ENCODE measurements around the gene HCRT.

The HCRT gene

GRCh38 chr17:42197564-42198156 lies 12.4 kb upstream of the HCRT start:
- Histone ChIP-seq H3K36me3 (ENCODE audit: control insufficient read depth, insufficient read depth, low read length) (peaks cover 19% of the 10 kb centered on the region), H3K4me3 (ENCODE audit: extremely low read depth, insufficient read depth, low read length, poor library complexity, severe bottlenecking) (no peak overlapping the region), H3K4me1 (ENCODE audit: control insufficient read depth, insufficient read depth, low read length, poor library complexity, severe bottlenecking) (no peaks in the 10 kb centered on the region), H3K9me3 (ENCODE audit: control insufficient read depth, low read length) (no peaks in the 10 kb centered on the region), H3K27ac (ENCODE audit: low read depth, low read length, severe bottlenecking) (no peak overlapping the region)
- 91 to 94% methylated on average over 3 to 5 of the region's 8 CpGs for WGBS, 2 experiments (ENCODE audit: insufficient coverage in 2 of 2)

- peak within 1 kb of the TSS; percentile 32 for H3K4me3 ChIP-seq (ENCODE audit: extremely low read depth, insufficient read depth, low read length, poor library complexity, severe bottlenecking)
- H3K36me3 ChIP-seq (ENCODE audit: control insufficient read depth, insufficient read depth, low read length) = no peaks in the 10 kb centered on the region
- 57 to 69% methylated on average over 16 to 20 of the region's 24 CpGs for WGBS, 2 experiments (ENCODE audit: insufficient coverage in 2 of 2)
- no peaks in the 10 kb centered on the region for H3K4me1 ChIP-seq (ENCODE audit: control insufficient read depth, insufficient read depth, low read length, poor library complexity, severe bottlenecking)
- no peak within 1 kb of the TSS for H3K27ac ChIP-seq (ENCODE audit: low read depth, low read length, severe bottlenecking)
- no peaks in the 10 kb centered on the region for H3K9me3 ChIP-seq (ENCODE audit: control insufficient read depth, low read length)
Measured at GRCh38 chr17:42193969-42194899, 9.0 kb upstream of the HCRT start, which contains the start of gene GHDC. Gene GHDC, minus strand, starts transcription at chr17:42194494. Its CDS starts 913 bp downstream, at chr17:42193581.

GRCh38 chr17:42193216-42193968 lies 8.1 kb upstream of the HCRT start:
- H3K36me3 ChIP-seq (ENCODE audit: control insufficient read depth, insufficient read depth, low read length) = no peaks in the 10 kb centered on the region
- no peak overlapping the region for H3K27ac ChIP-seq (ENCODE audit: low read depth, low read length, severe bottlenecking)
- H3K4me1 ChIP-seq (ENCODE audit: control insufficient read depth, insufficient read depth, low read length, poor library complexity, severe bottlenecking) = no peaks in the 10 kb centered on the region
- H3K4me3 ChIP-seq (ENCODE audit: extremely low read depth, insufficient read depth, low read length, poor library complexity, severe bottlenecking) = no peak overlapping the region
- 84% methylated on average over 9 to 10 of the region's 12 CpGs for WGBS, 2 experiments (ENCODE audit: insufficient coverage in 2 of 2)
- no peaks in the 10 kb centered on the region for H3K9me3 ChIP-seq (ENCODE audit: control insufficient read depth, low read length)

- whole genome bisulfite sequencing, 2 experiments (ENCODE audit: insufficient coverage in 2 of 2) = 91 to 95% methylated on average over 18 to 23 of the region's 23 CpGs
- no peaks in the 10 kb centered on the region for H3K9me3 ChIP-seq (ENCODE audit: control insufficient read depth, low read length)
- no peaks in the 10 kb centered on the region for H3K4me1 ChIP-seq (ENCODE audit: control insufficient read depth, insufficient read depth, low read length, poor library complexity, severe bottlenecking)
- no peaks in the 10 kb centered on the region for H3K36me3 ChIP-seq (ENCODE audit: control insufficient read depth, insufficient read depth, low read length)
- no peak overlapping the region for H3K4me3 ChIP-seq (ENCODE audit: extremely low read depth, insufficient read depth, low read length, poor library complexity, severe bottlenecking)
- H3K27ac ChIP-seq (ENCODE audit: low read depth, low read length, severe bottlenecking) = no peak overlapping the region
Measured at GRCh38 chr17:42192189-42193126, 7.2 kb upstream of the HCRT start.

- WGBS, 2 experiments (ENCODE audit: insufficient coverage in 2 of 2) = 84 to 87% methylated on average over 5 of the region's 5 CpGs
- Histone ChIP-seq H3K27ac (ENCODE audit: low read depth, low read length, severe bottlenecking) (no peak overlapping the region), H3K36me3 (ENCODE audit: control insufficient read depth, insufficient read depth, low read length) (no peaks in the 10 kb centered on the region), H3K4me3 (ENCODE audit: extremely low read depth, insufficient read depth, low read length, poor library complexity, severe bottlenecking) (no peak overlapping the region), H3K9me3 (ENCODE audit: control insufficient read depth, low read length) (no peaks in the 10 kb centered on the region), H3K4me1 (ENCODE audit: control insufficient read depth, insufficient read depth, low read length, poor library complexity, severe bottlenecking) (no peaks in the 10 kb centered on the region)
Measured at GRCh38 chr17:42191275-42191608, 6.0 kb upstream of the HCRT start.

GRCh38 chr17:42190491-42191274 lies 5.4 kb upstream of the HCRT start:
- 88 to 89% methylated on average over 9 to 13 of the region's 17 CpGs for WGBS, 2 experiments (ENCODE audit: insufficient coverage in 2 of 2)
- H3K4me1 ChIP-seq (ENCODE audit: control insufficient read depth, insufficient read depth, low read length, poor library complexity, severe bottlenecking) = peaks cover under 1% of the 10 kb centered on the region
- no peak overlapping the region for H3K27ac ChIP-seq (ENCODE audit: low read depth, low read length, severe bottlenecking)
- H3K36me3 ChIP-seq (ENCODE audit: control insufficient read depth, insufficient read depth, low read length) = no peaks in the 10 kb centered on the region
- no peak overlapping the region for H3K4me3 ChIP-seq (ENCODE audit: extremely low read depth, insufficient read depth, low read length, poor library complexity, severe bottlenecking)
- no peaks in the 10 kb centered on the region for H3K9me3 ChIP-seq (ENCODE audit: control insufficient read depth, low read length)

- peaks cover 5% of the 10 kb centered on the region for H3K4me1 ChIP-seq (ENCODE audit: control insufficient read depth, insufficient read depth, low read length, poor library complexity, severe bottlenecking)
- WGBS, 2 experiments (ENCODE audit: insufficient coverage in 2 of 2) = 76 to 92% methylated on average over 4 to 5 of the region's 11 CpGs
- H3K4me3 ChIP-seq (ENCODE audit: extremely low read depth, insufficient read depth, low read length, poor library complexity, severe bottlenecking) = no peak overlapping the region
- no peaks in the 10 kb centered on the region for H3K36me3 ChIP-seq (ENCODE audit: control insufficient read depth, insufficient read depth, low read length)
- H3K9me3 ChIP-seq (ENCODE audit: control insufficient read depth, low read length) = no peaks in the 10 kb centered on the region
- H3K27ac ChIP-seq (ENCODE audit: low read depth, low read length, severe bottlenecking) = no peak overlapping the region
Measured at GRCh38 chr17:42189651-42189965, 4.4 kb upstream of the HCRT start.

GRCh38 chr17:42188749-42189650 lies 3.7 kb upstream of the HCRT start:
- Histone ChIP-seq H3K9me3 (ENCODE audit: control insufficient read depth, low read length) (no peaks in the 10 kb centered on the region), H3K4me1 (ENCODE audit: control insufficient read depth, insufficient read depth, low read length, poor library complexity, severe bottlenecking) (peaks cover 6% of the 10 kb centered on the region), H3K4me3 (ENCODE audit: extremely low read depth, insufficient read depth, low read length, poor library complexity, severe bottlenecking) (no peak overlapping the region), H3K27ac (ENCODE audit: low read depth, low read length, severe bottlenecking) (no peak overlapping the region), H3K36me3 (ENCODE audit: control insufficient read depth, insufficient read depth, low read length) (no peaks in the 10 kb centered on the region)
- WGBS, 2 experiments (ENCODE audit: insufficient coverage in 2 of 2) = 93 to 96% methylated on average over 16 to 18 of the region's 19 CpGs

GRCh38 chr17:42187833-42188232 lies 2.6 kb upstream of the HCRT start:
- 63 to 93% methylated on average over 2 of the region's 2 CpGs for WGBS, 2 experiments (ENCODE audit: insufficient coverage in 2 of 2)
- no peaks in the 10 kb centered on the region for H3K36me3 ChIP-seq (ENCODE audit: control insufficient read depth, insufficient read depth, low read length)
- peaks cover 9% of the 10 kb centered on the region for H3K4me1 ChIP-seq (ENCODE audit: control insufficient read depth, insufficient read depth, low read length, poor library complexity, severe bottlenecking)
- no peaks in the 10 kb centered on the region for H3K9me3 ChIP-seq (ENCODE audit: control insufficient read depth, low read length)
- H3K4me3 ChIP-seq (ENCODE audit: extremely low read depth, insufficient read depth, low read length, poor library complexity, severe bottlenecking) = no peak overlapping the region
- H3K27ac ChIP-seq (ENCODE audit: low read depth, low read length, severe bottlenecking) = no peak overlapping the region
